HEK293T (cell line): Measurements from ENCODE around the gene CDC42EP3.

ENCODE experiments used
- CTCF ChIA-PET: fragments of 350-600 bp; formaldehyde crosslinking; extraction: SDS; loops from one replicate; lab custom pipeline; 2021; ENCODE audit warnings: antibody characterized with exemption, inconsistent platforms; lab: Yijun Ruan, JAX
- POLR2A ChIA-PET: fragments of 350-600 bp; formaldehyde crosslinking; extraction: SDS; loops from one replicate; lab custom pipeline; 2020; ENCODE audit warnings: antibody characterized with exemption, inconsistent platforms; lab: Yijun Ruan, JAX
- DNase-seq: peaks from one replicate; pipeline ENCODE4 v3.0.0; 2012; ENCODE audit warnings: mixed read lengths; ENCODE audit errors: extremely low spot score
- ARNT ChIP-seq: fragments of 450-650 bp; IDR thresholded peaks from 2 replicates; pipeline ENCODE4 v1.6.1; 2017; ENCODE audit warnings: mild to moderate bottlenecking
- BHLHE40 ChIP-seq: fragments of 450-650 bp; IDR thresholded peaks from 2 replicates; pipeline ENCODE4 v1.6.1; 2016; ENCODE audit warnings: mild to moderate bottlenecking, moderate library complexity, borderline replicate concordance
- CTBP1 ChIP-seq: fragments of 450-650 bp; IDR thresholded peaks from 2 replicates; pipeline ENCODE4 v1.6.1; 2016; ENCODE audit warnings: borderline replicate concordance
- ELF4 ChIP-seq: fragments of 450-650 bp; IDR thresholded peaks from 2 replicates; pipeline ENCODE4 v1.6.1; 2017; ENCODE audit warnings: antibody characterized with exemption
- FOXA1 ChIP-seq: fragments of 450-650 bp; IDR thresholded peaks from 2 replicates; pipeline ENCODE4 v1.6.1; 2016; ENCODE audit warnings: mild to moderate bottlenecking
- FOXK2 ChIP-seq: fragments of 450-650 bp; IDR thresholded peaks from 2 replicates; pipeline ENCODE4 v1.6.1; 2016; ENCODE audit warnings: mild to moderate bottlenecking
- FOXM1 ChIP-seq: fragments of 450-650 bp; IDR thresholded peaks from 2 replicates; pipeline ENCODE4 v1.6.1; 2017; ENCODE audit warnings: mild to moderate bottlenecking, borderline replicate concordance
- HDGF ChIP-seq: fragments of 450-650 bp; IDR thresholded peaks from 2 replicates; pipeline ENCODE4 v1.6.1; 2017; ENCODE audit warnings: antibody characterized with exemption, borderline replicate concordance
- L3MBTL2 ChIP-seq: fragments of 450-650 bp; conservative IDR thresholded peaks from 2 replicates; pipeline ENCODE4 v1.6.1; 2016; ENCODE audit warnings: mild to moderate bottlenecking
- LEF1 ChIP-seq: fragments of 450-650 bp; IDR thresholded peaks from 2 replicates; pipeline ENCODE4 v1.6.1; 2017; ENCODE audit warnings: mild to moderate bottlenecking, borderline replicate concordance
- NFRKB ChIP-seq: fragments of 450-650 bp; IDR thresholded peaks from 2 replicates; pipeline ENCODE4 v1.6.1; 2016; ENCODE audit warnings: mild to moderate bottlenecking, moderate library complexity
- PKNOX1 ChIP-seq: fragments of 450-650 bp; IDR thresholded peaks from 2 replicates; pipeline ENCODE4 v1.6.1; 2016
- SP1 ChIP-seq: fragments of 450-650 bp; IDR thresholded peaks from 2 replicates; pipeline ENCODE4 v1.6.1; 2017
- SUZ12 ChIP-seq: fragments of 450-650 bp; IDR thresholded peaks from 2 replicates; pipeline ENCODE4 v1.6.1; 2016; ENCODE audit warnings: mild to moderate bottlenecking
- TARDBP ChIP-seq: fragments of 450-650 bp; IDR thresholded peaks from 2 replicates; pipeline ENCODE4 v1.6.1; 2016
- ZNF384 ChIP-seq: fragments of 450-650 bp; IDR thresholded peaks from 2 replicates; pipeline ENCODE4 v1.6.1; 2016

The CDC42EP3 gene

DNA sequence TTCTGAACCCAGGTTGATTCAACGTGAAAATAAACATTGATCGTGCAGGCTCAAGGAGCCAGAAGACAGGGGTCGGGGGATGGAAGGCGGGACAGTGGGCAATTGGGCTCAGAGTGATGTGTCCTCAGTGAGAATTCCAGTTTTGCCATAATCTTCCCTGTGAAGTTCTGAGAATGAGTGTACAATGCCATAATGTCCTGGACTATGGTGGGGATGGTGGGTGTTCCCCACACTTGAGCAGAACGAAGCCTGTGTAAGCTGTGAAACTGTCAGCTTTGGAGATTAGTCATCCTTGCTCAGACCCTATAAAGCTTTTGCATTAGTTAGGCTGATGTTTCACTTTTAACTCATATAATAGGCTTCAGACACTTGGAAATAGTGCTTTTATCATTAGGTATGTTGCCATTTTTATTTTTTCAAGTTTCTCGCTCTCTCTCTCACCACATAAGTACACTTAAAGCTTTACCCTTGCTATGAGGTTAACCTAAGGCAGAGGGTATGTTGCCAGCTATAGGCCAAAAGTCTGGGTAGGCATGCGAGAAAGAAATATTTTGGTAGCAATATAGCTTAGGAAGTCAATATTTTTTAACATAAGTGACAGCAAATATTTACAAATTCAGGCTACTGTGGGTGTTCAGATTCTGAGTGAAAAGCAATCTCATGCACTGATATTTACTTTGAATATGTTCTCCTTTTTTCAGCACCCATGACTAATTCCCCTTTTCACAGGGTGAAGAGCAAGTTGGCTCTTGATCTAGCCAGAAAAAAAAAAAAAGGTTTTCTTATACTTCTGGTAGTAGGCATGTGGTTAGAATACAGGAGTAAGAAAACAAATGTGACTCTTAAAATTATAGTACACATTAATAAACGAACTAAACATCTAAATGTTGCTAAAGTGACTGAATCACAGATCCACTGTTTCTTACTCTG, 47.2 kb downstream of the CDC42EP3 start:
- CTCF ChIA-PET = interaction anchor here (1.0 kb wide), 1 partner anchor 210 kb away, joined by 3 read pairs; no protein-coding TSS in a partner anchor
- POLR2A ChIA-PET = no interaction called here
- DNase-seq = no peak
- no peak for TF ChIP-seq PKNOX1

DNA sequence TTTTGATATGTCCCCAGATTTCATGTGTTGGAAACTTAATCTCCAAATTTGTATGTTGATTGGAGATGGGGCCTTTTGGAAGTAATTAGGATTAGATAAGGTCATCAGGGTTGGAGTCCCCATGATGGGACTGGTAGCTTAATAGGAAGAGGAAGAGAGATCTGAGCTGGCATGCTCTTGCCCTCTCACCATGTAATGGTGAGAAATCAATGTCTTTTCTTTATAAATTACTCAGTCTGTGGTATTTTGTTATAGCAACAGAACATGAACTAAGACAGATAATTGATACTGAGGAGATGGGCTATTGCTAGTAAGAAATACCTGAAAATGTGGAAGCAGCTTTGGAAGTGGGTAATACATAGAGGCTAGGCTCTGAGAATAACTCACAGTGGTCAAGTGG, 48.0 kb downstream of the CDC42EP3 start:
- POLR2A ChIA-PET = no interaction called here
- CTCF ChIA-PET = interaction anchor here (1.0 kb wide), 1 partner anchor 209 kb away, joined by 3 read pairs; no protein-coding TSS in a partner anchor
- no peak for DNase-seq
- no peak for TF ChIP-seq ELF4
- TF ChIP-seq L3MBTL2 = no peak
- TF ChIP-seq BHLHE40 = no peak
- no peak for TF ChIP-seq LEF1
- TF ChIP-seq NFRKB = no peak
- TF ChIP-seq HDGF = no peak
- TF ChIP-seq FOXM1 = no peak

- TF ChIP-seq SP1 = no peak
- no peak for TF ChIP-seq LEF1
- no peak for TF ChIP-seq ZNF384
- no peak for TF ChIP-seq L3MBTL2
- TF ChIP-seq NFRKB = no peak
- TF ChIP-seq HDGF = no peak
- no peak for TF ChIP-seq ELF4
- TF ChIP-seq ARNT = no peak
- TF ChIP-seq FOXM1 = no peak
- TF ChIP-seq SUZ12 = no peak
- TF ChIP-seq BHLHE40 = no peak
- TF ChIP-seq PKNOX1 = no peak
- CTCF ChIA-PET = interaction anchor here (1.1 kb wide), 1 partner anchor 10 kb away, joined by 4 read pairs; no protein-coding TSS in a partner anchor
- no peak for DNase-seq
- POLR2A ChIA-PET = no interaction called here
These were observed 48.9 kb downstream of the CDC42EP3 start for GRCh38 chr2:37622450-37623100.

DNA sequence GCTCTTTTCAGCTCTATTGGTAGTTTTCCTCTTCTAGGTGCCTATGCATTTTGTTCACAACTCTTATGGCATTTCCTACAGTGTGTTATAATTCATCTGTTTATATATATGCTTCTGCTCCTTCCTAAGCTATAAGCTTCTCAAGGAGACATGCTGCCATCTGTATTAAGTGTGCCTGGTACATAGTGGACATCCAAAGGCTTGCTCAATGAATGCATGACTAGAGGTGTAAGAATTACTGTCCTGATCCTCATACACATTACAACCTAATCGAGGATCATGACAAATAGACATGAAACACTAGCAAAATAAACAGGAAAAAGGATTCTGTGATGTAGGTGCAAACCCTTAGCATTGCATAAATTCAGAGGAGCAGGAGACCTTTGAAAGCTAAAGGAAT, 50.2 kb downstream of the CDC42EP3 start:
- CTCF ChIA-PET = no interaction called here

DNA sequence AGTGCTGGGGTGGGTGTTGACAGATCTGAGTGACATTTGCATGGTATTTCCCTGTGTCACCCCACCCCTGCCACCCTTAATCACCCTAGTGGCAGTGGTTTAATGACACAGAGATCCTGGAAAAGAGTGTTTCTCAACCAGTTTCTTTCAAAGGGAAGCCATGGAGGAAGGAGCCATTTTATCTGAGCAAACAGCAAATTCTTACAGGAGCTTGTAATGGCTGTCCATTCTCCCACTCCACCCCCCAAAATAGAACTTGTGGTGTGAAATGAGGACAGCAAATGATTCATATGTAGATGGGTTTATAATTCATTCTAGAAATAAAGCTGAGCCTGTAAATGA, 51.5 kb downstream of the CDC42EP3 start:
- no peak for DNase-seq
- CTCF ChIA-PET = interaction anchor here (0.8 kb wide), 1 partner anchor 205 kb away, joined by 3 read pairs; no protein-coding TSS in a partner anchor
- POLR2A ChIA-PET = no interaction called here
- TF ChIP-seq CTBP1 (no peak), ELF4 (no peak), TARDBP (no peak), LEF1 (no peak)

More for the DNA sequence above, 50.2 kb downstream of the CDC42EP3 start:
- no peak for DNase-seq
- TF ChIP-seq ELF4 = no peak
- no peak for TF ChIP-seq ZNF384
- TF ChIP-seq LEF1 = no peak
- no peak for TF ChIP-seq CTBP1
- no peak for TF ChIP-seq FOXA1
- no peak for TF ChIP-seq FOXK2
- no peak for TF ChIP-seq SUZ12
- no peak for TF ChIP-seq L3MBTL2
- TF ChIP-seq FOXM1 = no peak
- TF ChIP-seq SP1 = no peak
- TF ChIP-seq BHLHE40 = no peak
- no peak for TF ChIP-seq ARNT
- TF ChIP-seq NFRKB = no peak
- TF ChIP-seq PKNOX1 = no peak
- POLR2A ChIA-PET = no interaction called here

GRCh38 chr2:37619230-37619958, 52.0 kb downstream of the CDC42EP3 start:
- CTCF ChIA-PET = interaction anchor here (0.7 to 0.8 kb wide), 2 partner anchors 80 to 205 kb away, joined by 3 read pairs; no protein-coding TSS in a partner anchor
- POLR2A ChIA-PET = no interaction called here
- no peak for TF ChIP-seq PKNOX1
- TF ChIP-seq CTBP1 = no peak
- TF ChIP-seq FOXA1 = no peak
- no peak for TF ChIP-seq ARNT
- TF ChIP-seq ELF4 = no peak
- TF ChIP-seq L3MBTL2 = no peak
- TF ChIP-seq SUZ12 = no peak
- TF ChIP-seq HDGF = no peak
- TF ChIP-seq ZNF384 = no peak
- no peak for TF ChIP-seq NFRKB
- TF ChIP-seq FOXK2 = no peak
- no peak for TF ChIP-seq BHLHE40
- TF ChIP-seq SP1 = no peak
- no peak for TF ChIP-seq LEF1
- TF ChIP-seq TARDBP = no peak
- TF ChIP-seq FOXM1 = no peak
- DNase-seq = no peak
